Esophagus squamous epithelium (tissue), 5 donors: ENCODE results near the gene CYP4F12. TPM values are rescaled to one million over a fixed set of nuclear protein-coding genes. Genes with fewer than 3 reads are reported as not detected.

Source experiments
- DNase-seq: peaks from one replicate; lab custom pipeline; 2025; lab: John Stamatoyannopoulos, UW
- H3K27ac ChIP-seq, 4 donors: fragments of 200-600 bp; sonication (generic); one replicate each; pipeline ENCODE4 v1.5.1; 2016 to 2019; ENCODE audit warnings: mild to moderate bottlenecking in 1 of 4
- H3K27me3 ChIP-seq, 4 donors: fragments of 200-600 bp; sonication (generic); 1 replicate in 3 of 4; 2 replicates in 1 of 4; pipeline versions ENCODE4 v1.5.1 to v1.6.0; 2017 to 2021; ENCODE audit warnings: antibody characterized with exemption in 1 of 4
- H3K36me3 ChIP-seq, 3 donors: fragments of 200-600 bp; sonication (generic); one replicate each; pipeline ENCODE4 v1.5.1; 2016 to 2019
- H3K4me1 ChIP-seq, 3 donors: fragments of 200-600 bp; sonication (generic); one replicate each; pipeline ENCODE4 v1.5.1; 2017 to 2019
- H3K4me3 ChIP-seq, 4 donors: fragments of 200-600 bp; sonication (generic); 1 replicate in 3 of 4; 2 replicates in 1 of 4; pipeline ENCODE4 v1.5.1; 2016 to 2019; ENCODE audit warnings: mild to moderate bottlenecking in 2 of 4, moderate library complexity in 1 of 4
- H3K9me3 ChIP-seq, 3 donors: fragments of 200-600 bp; sonication (generic); one replicate each; pipeline ENCODE4 v1.5.1; 2016 to 2019
- POLR2A ChIP-seq, 4 donors: fragments of 450-650 bp; IDR thresholded peaks; one replicate each; pipeline ENCODE4 v1.6.1; 2017; ENCODE audit warnings: antibody characterized with exemption in 4 of 4, mild to moderate bottlenecking in 4 of 4, moderate library complexity in 3 of 4
- WGBS, 2 donors: methylation state at CpG; one replicate each; pipeline ENCODE4 v1.1.5; 2018; 5-methylcytosine and 5-hydroxymethylcytosine counted together
- intact Hi-C: fragments of 100-400 bp; cut with DNase I; formaldehyde crosslinking; loops from one replicate; pipeline ENCODE4 v1.15.0; 2022
- total RNA-seq, 4 donors: library from RNA; depleted of rRNA; stranded (reverse); fragments of >200 nt; gene quantifications; one replicate each; pipeline ENCODE4 v1.1.0, GENCODE V29; 2016
- TF ChIP-seq, protein P1 (sequence below), 6 experiments: fragments of 450-650 bp in 4 of 6; fragments of 200-600 bp in 2 of 6; sonication (generic) in 2 of 6; IDR thresholded peaks; one replicate each; pipeline ENCODE4 v1.5.1; 2016 to 2019; ENCODE audit warnings: antibody characterized with exemption in 6 of 6, mild to moderate bottlenecking in 4 of 6, moderate library complexity in 4 of 6
- donor health status: DM: yes; HTN: yes; CAD: no.

CYP4F12 gene
- total RNA-seq, 4 donors from 2014 or later: 34.5 to 79.3 (median 61.0) TPM

DNA sequence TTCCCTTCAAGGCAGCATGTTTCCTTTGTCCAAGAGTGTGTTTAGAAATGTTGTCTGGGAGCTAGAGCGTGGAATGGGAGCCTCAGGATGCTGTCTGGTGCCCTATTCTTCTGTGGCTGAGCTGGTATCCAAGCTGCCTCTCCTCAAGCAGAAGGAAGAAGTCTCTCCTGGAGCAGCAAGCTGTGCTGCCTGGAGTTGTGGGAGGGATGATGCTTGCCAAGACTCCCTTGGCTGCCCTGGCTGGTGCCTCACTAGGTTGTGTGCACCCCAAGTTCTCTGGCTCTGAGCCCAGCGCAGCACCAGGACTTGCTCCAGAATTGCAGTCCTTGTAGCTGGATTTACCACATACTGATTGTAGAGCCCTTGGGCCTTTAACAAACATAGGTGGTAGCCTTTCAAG, 36.9 kb upstream of the CYP4F12 start:
- no peak for DNase-seq
- whole genome bisulfite sequencing, 2 donors: 80 to 82% methylated on average over 1 to 2 of the region's 2 CpGs
- intact Hi-C loops: no loop called here
- no peaks in the 10 kb centered on the region for H3K9me3 ChIP-seq
- no peak for TF ChIP-seq POLR2A (IDR thresholded peaks at IDR 0.05)
- TF ChIP-seq, protein P1, sequence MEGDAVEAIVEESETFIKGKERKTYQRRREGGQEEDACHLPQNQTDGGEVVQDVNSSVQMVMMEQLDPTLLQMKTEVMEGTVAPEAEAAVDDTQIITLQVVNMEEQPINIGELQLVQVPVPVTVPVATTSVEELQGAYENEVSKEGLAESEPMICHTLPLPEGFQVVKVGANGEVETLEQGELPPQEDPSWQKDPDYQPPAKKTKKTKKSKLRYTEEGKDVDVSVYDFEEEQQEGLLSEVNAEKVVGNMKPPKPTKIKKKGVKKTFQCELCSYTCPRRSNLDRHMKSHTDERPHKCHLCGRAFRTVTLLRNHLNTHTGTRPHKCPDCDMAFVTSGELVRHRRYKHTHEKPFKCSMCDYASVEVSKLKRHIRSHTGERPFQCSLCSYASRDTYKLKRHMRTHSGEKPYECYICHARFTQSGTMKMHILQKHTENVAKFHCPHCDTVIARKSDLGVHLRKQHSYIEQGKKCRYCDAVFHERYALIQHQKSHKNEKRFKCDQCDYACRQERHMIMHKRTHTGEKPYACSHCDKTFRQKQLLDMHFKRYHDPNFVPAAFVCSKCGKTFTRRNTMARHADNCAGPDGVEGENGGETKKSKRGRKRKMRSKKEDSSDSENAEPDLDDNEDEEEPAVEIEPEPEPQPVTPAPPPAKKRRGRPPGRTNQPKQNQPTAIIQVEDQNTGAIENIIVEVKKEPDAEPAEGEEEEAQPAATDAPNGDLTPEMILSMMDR (IDR thresholded peaks at IDR 0.05): no peak
- no peak overlapping the region for H3K27ac ChIP-seq
- peaks cover 0 to 25% (median 0%) of the 10 kb centered on the region in 4 donors for H3K27me3 ChIP-seq
- no peaks in the 10 kb centered on the region for H3K36me3 ChIP-seq
- no peak overlapping the region for H3K4me3 ChIP-seq
- H3K4me1 ChIP-seq: peaks cover 10 to 38% (median 13%) of the 10 kb centered on the region in 3 donors

DNA sequence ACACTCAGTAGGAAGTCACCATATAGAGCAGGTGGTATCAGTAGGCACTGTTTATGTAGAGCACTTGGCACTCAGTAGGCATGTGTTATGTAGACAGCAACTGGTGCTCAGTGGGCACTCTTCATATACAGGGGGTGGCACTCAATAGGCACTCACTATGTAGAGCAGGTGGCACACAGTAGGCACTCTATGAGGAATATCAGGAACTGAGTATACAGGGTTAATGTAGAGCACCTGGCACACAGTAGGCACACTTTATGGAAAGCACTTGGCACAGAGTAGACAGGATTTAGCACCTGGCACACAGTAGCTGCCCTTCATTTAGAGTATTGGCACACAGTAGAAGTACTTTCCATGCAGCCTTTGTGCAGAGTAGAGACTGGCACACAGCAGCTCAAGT, 33.3 kb upstream of the CYP4F12 start:
- Histone ChIP-seq H3K4me3 (no peak overlapping the region), H3K27ac (peak overlapping the region; percentile 86 to 93 (median 90)), H3K36me3 (no peaks in the 10 kb centered on the region), H3K27me3 (peaks cover 0 to 13% (median 0%) of the 10 kb centered on the region in 4 donors), H3K9me3 (no peaks in the 10 kb centered on the region), H3K4me1 (peaks cover 18 to 54% (median 20%) of the 10 kb centered on the region in 3 donors)
- TF ChIP-seq, protein P1 (IDR thresholded peaks at IDR 0.05): no peak
- no peak for TF ChIP-seq POLR2A (IDR thresholded peaks at IDR 0.05)
- no peak for DNase-seq
- intact Hi-C loops: no loop called here

DNA sequence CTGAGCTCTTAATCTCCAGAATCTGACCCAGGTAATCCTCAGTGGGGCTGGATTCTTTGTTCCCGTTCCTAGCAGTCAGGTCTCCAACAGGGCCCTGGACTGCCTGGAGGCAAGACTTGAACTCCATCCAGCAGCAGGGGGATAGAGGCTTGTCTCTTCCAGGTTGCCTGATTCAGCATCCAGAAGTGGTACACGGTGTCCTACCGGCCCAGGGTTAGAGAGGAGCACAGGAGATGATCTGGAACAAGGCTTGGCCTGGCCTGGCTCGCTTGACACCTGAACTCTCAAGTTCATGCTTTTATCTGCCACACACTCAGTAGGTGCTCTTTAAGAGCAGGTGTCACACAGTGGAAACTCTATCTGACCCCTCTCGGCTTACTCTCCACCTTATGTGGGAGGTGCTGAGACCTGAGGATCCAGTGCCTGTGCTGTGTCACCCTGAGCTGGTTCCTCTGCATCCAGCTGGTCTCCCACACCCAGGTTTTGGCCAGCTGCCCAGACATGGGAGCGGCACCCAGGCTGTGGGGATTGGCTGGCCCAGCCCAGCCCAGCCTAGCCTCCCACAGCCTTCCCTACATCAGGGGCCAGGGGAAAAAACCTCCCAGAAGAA, 32.5 kb upstream of the CYP4F12 start, which contains the start of gene CYP4F3:
TSS of gene CYP4F3 (plus strand) at position 604 of the 610 bp plus-strand sequence. CDS start 519 bp downstream, outside the sequence.
- H3K4me1 ChIP-seq: peaks cover 18 to 46% (median 18%) of the 10 kb centered on the region in 3 donors
- no peak for DNase-seq
- TF ChIP-seq POLR2A (IDR thresholded peaks at IDR 0.05): no peak
- TF ChIP-seq, protein P1 (IDR thresholded peaks at IDR 0.05): no peak
- H3K27me3 ChIP-seq: peaks cover 0 to 11% (median 0%) of the 10 kb centered on the region in 4 donors
- peak within 1 kb of the TSS; percentile 5 to 26 (median 20) for H3K4me3 ChIP-seq
- 43 to 53% methylated on average over 2 to 3 of the region's 6 CpGs for WGBS, 2 donors
- H3K9me3 ChIP-seq: no peaks in the 10 kb centered on the region
- peaks cover 0 to 4% (median 0%) of the 10 kb centered on the region in 3 donors for H3K36me3 ChIP-seq
- H3K27ac ChIP-seq: peak within 1 kb of the TSS; percentile 86 to 93 (median 90)
- intact Hi-C loops: no loop called here

DNA sequence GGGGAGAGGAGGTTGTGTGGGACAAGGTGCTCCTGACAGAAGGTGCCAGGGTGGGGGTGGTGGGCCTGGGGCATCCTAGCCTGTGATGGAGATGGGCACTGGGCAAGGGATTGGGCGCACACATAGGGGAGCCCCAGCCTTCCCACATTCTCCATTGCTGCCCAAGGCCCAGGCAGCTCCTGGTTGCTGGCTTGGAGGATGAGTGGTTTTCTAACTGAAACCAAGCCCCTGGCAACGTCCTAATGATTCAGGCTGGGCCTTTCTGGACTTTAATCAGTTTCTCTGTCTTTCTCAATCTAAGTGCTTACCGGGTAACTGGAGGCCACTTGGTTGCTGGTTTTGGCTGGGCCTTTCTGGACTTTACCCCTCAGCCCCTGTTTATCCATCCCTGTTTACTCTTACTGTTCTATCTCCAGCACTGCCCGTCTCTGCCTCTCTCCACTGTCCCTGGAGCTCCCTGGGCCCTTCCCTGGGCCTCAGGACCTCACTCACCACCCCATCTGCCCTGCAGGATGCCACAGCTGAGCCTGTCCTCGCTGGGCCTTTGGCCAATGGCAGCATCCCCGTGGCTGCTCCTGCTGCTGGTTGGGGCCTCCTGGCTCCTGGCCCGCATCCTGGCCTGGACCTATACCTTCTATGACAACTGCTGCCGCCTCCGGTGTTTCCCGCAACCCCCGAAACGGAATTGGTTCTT, 31.8 kb upstream of the CYP4F12 start:
- Histone ChIP-seq H3K4me1 (peaks cover 14 to 39% (median 18%) of the 10 kb centered on the region in 3 donors), H3K27ac (peak overlapping the region; percentile 86 to 93 (median 90)), H3K36me3 (peaks cover 0 to 10% (median 0%) of the 10 kb centered on the region in 3 donors), H3K4me3 (peak overlapping the region; percentile 5 to 26 (median 20)), H3K9me3 (no peaks in the 10 kb centered on the region), H3K27me3 (peaks cover 0 to 4% (median 0%) of the 10 kb centered on the region in 4 donors)
- peak in 2 of 4 donors; percentile 15 to 45 for TF ChIP-seq POLR2A (IDR thresholded peaks at IDR 0.05)
- TF ChIP-seq, protein P1 (IDR thresholded peaks at IDR 0.05): no peak
- intact Hi-C loops: no loop called here
- WGBS, 2 donors: 12 to 35% methylated on average over 5 of the region's 12 CpGs
- no peak for DNase-seq
